OCI-LY3 (cell line): ENCODE data around the gene ARRDC2.

Experiments used
- CTCF ChIP-seq: fragments of 200-600, 300-600 bp; sonication (generic); IDR thresholded peaks from 2 replicates; pipeline ENCODE4 v1.5.1; 2014; ENCODE audit warnings: antibody characterized with exemption, low read length, low read depth
- EZH2phosphoT487 ChIP-seq: fragments of 200-600 bp; shearing (Covaris generic); IDR thresholded peaks from 2 replicates; pipeline ENCODE4 v1.6.1; 2018; ENCODE audit warnings: antibody characterized with exemption, mixed run types, low read depth

DNA sequence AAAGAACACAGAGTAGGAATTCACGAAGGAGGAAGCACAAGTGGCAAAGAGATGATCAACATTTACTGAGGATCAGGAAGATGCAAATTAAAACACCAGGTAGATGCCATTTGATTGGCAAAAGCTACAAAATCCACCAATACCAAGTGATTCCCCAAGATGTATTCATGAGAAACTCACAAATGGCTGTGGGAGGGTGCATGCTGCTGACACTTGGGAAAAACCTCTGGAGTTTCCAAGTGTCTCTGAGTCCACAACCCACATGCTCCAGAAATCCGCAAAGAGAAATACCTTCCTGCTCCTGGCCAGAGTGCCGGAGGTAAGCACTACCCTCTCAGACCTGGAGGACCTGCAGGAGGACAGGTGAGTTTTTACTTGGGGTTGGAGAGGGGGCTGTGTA is 35.7 kb downstream of the ARRDC2 start:
- no peak for TF ChIP-seq CTCF
- TF ChIP-seq EZH2phosphoT487: no peak
